Muscle layer of colon (tissue), 2 donors: ENCODE results near the gene POLR3B.

ENCODE experiments used
- H3K27ac ChIP-seq: one replicate; pipeline ENCODE4 v1.7.0; 2013; ENCODE audit warnings: low read depth, mild to moderate bottlenecking, low read length, moderate library complexity
- H3K27me3 ChIP-seq, 2 donors: one replicate each; pipeline ENCODE4 v1.7.0; 2013; ENCODE audit warnings: low read length in 2 of 2, mild to moderate bottlenecking in 2 of 2; ENCODE audit not compliant: insufficient read depth in 2 of 2, control insufficient read depth in 1 of 2
- H3K36me3 ChIP-seq: one replicate; pipeline ENCODE4 v1.7.0; 2013; ENCODE audit warnings: mild to moderate bottlenecking, low read length; ENCODE audit not compliant: insufficient read depth
- H3K4me1 ChIP-seq: one replicate; pipeline ENCODE4 v1.7.0; 2013; ENCODE audit warnings: mild to moderate bottlenecking, low read length; ENCODE audit not compliant: insufficient read depth
- H3K4me3 ChIP-seq, 2 donors: one replicate each; pipeline ENCODE4 v1.7.0; 2013; ENCODE audit warnings: low read length in 2 of 2, low read depth in 1 of 2, mild to moderate bottlenecking in 1 of 2, moderate library complexity in 1 of 2
- H3K9ac ChIP-seq: one replicate; pipeline ENCODE4 v1.7.0; 2013; ENCODE audit warnings: low read length
- H3K9me3 ChIP-seq: one replicate; pipeline ENCODE4 v1.7.0; 2013; ENCODE audit warnings: mild to moderate bottlenecking, low read length
- donor health status: abdominal sarcoma.
- donor health status: Adenocarcinoma of cecum.

The POLR3B gene

DNA sequence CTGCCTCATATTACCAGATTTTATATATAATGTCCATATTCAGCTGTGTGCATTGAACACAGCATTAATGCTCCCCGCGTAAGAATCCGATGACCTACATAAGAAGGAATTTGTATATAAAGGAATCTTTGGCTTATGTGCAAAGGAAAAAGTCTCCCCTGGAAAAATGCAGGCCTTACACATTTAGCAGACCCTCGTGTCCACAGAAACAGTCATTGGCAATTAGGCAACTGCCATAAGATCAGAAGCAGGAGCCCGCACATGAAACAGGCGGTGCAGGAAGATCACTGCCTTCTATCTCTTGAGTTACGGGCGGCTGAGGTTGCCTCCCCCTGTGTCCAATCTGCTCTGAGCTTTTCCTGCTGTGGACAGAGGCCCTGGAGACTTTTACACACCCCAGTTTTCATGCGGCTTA, 162.1 kb downstream of the POLR3B start:
- no peak overlapping the region for H3K4me3 ChIP-seq
- no peaks in the 10 kb centered on the region for H3K27me3 ChIP-seq
- H3K9ac ChIP-seq, result no peak overlapping the region
- H3K9me3 ChIP-seq, result no peaks in the 10 kb centered on the region
- H3K36me3 ChIP-seq, result no peaks in the 10 kb centered on the region
- peaks cover 4% of the 10 kb centered on the region for H3K4me1 ChIP-seq
- no peak overlapping the region for H3K27ac ChIP-seq

DNA sequence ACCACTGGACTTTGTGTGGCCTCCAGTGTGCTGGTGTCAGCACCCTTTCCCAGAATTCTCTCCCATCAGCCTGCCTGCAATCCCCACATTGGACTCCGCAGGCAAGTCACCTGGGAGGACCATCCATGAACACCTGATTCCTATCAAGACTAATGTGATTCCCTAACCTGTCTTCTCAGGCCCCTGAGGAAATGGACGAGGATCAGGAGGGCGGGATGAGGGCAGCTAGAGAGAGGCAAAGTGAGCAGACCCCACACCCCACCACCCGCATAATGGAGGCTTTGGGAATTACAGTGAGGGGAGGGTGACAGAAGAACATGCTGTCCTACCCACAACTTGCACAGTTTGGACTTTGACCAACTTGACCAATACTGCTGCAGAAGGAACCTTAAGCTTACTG, 164.4 kb downstream of the POLR3B start:
- no peak overlapping the region for H3K9ac ChIP-seq
- no peaks in the 10 kb centered on the region for H3K36me3 ChIP-seq
- no peaks in the 10 kb centered on the region for H3K27me3 ChIP-seq
- no peaks in the 10 kb centered on the region for H3K9me3 ChIP-seq
- peaks cover 4% of the 10 kb centered on the region for H3K4me1 ChIP-seq
- no peak overlapping the region for H3K27ac ChIP-seq
- H3K4me3 ChIP-seq, result no peak overlapping the region

GRCh38 chr12:106522708-106523107, 165.2 kb downstream of the POLR3B start:
- no peaks in the 10 kb centered on the region for H3K36me3 ChIP-seq
- H3K4me3 ChIP-seq, result no peak overlapping the region
- H3K9ac ChIP-seq, result no peak overlapping the region
- no peaks in the 10 kb centered on the region for H3K9me3 ChIP-seq
- H3K4me1 ChIP-seq, result peaks cover 4% of the 10 kb centered on the region
- H3K27me3 ChIP-seq, result no peaks in the 10 kb centered on the region
- no peak overlapping the region for H3K27ac ChIP-seq

GRCh38 chr12:106527356-106527755, 169.8 kb downstream of the POLR3B start:
- Histone ChIP-seq H3K36me3 (no peaks in the 10 kb centered on the region), H3K9me3 (no peaks in the 10 kb centered on the region), H3K27me3 (no peaks in the 10 kb centered on the region), H3K9ac (no peak overlapping the region), H3K4me3 (no peak overlapping the region), H3K27ac (no peak overlapping the region), H3K4me1 (no peaks in the 10 kb centered on the region)

- H3K9me3 ChIP-seq, result no peaks in the 10 kb centered on the region
- H3K4me3 ChIP-seq, result no peak overlapping the region
- H3K36me3 ChIP-seq, result no peaks in the 10 kb centered on the region
- H3K9ac ChIP-seq, result no peak overlapping the region
- no peak overlapping the region for H3K27ac ChIP-seq
- H3K27me3 ChIP-seq, result no peaks in the 10 kb centered on the region
- no peaks in the 10 kb centered on the region for H3K4me1 ChIP-seq
These were observed 183.7 kb downstream of the POLR3B start for GRCh38 chr12:106541201-106541600.

GRCh38 chr12:106551410-106551809, 193.9 kb downstream of the POLR3B start:
- H3K4me1 ChIP-seq, result no peaks in the 10 kb centered on the region
- H3K36me3 ChIP-seq, result no peaks in the 10 kb centered on the region
- no peak overlapping the region for H3K9ac ChIP-seq
- no peaks in the 10 kb centered on the region for H3K27me3 ChIP-seq
- H3K9me3 ChIP-seq, result no peaks in the 10 kb centered on the region
- no peak overlapping the region for H3K4me3 ChIP-seq
- no peak overlapping the region for H3K27ac ChIP-seq

GRCh38 chr12:106552228-106552627, 194.7 kb downstream of the POLR3B start:
- no peak overlapping the region for H3K9ac ChIP-seq
- H3K27me3 ChIP-seq, result no peaks in the 10 kb centered on the region
- H3K4me1 ChIP-seq, result no peaks in the 10 kb centered on the region
- no peak overlapping the region for H3K27ac ChIP-seq
- no peaks in the 10 kb centered on the region for H3K9me3 ChIP-seq
- no peaks in the 10 kb centered on the region for H3K36me3 ChIP-seq
- H3K4me3 ChIP-seq, result no peak overlapping the region
